Adrenal gland (tissue), 5 donors: ENCODE measurements around the gene FHIT.

ENCODE experiments used
- CTCF ChIP-seq, 6 experiments: fragments of 450-650 bp in 4 of 6; fragments of 200-600 bp in 2 of 6; sonication (generic) in 1 of 6; IDR thresholded peaks; 1 replicate in 5 of 6; 2 replicates in 1 of 6; pipeline versions ENCODE4 v1.5.1 to v1.8.0; 2016 to 2021; ENCODE audit warnings: antibody characterized with exemption in 6 of 6, mild to moderate bottlenecking in 2 of 6, moderate library complexity in 1 of 6
- POLR2A ChIP-seq, 2 donors: fragments of 450-650 bp; IDR thresholded peaks; one replicate each; pipeline ENCODE4 v1.6.1; 2017; ENCODE audit warnings: antibody characterized with exemption in 2 of 2, mild to moderate bottlenecking in 2 of 2, moderate library complexity in 1 of 2
- donor health status: DM: no; HTN: no; CAD: no.

DNA sequence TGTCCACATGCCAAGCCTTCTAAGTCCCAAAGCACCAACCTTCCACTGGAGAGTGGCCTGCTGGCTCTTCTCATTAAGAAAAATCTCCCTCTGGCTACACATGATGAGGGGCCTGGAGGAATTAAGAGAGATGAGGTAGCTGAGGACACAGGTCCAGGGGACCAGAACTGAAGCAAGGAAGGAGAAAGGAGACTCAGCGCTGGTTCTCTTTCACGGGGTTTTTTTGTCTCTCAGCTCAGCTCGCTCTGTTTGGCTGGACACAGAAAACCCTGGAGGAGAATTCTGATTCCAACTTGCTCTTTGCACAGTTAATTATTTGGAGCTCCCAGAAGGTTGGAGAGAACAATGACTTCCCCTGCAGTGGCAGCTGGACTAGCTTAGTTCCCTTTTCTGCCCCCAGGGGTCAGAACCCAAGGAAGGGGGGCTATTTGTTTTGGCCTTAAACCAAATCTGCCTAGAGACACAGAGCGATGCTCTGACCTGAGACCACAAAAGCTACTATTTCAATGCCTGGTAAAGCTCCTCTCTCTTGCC is 507.6 kb downstream of the FHIT start:
- TF ChIP-seq CTCF (IDR thresholded peaks at IDR 0.05), result no peak
- TF ChIP-seq POLR2A (IDR thresholded peaks at IDR 0.05), result no peak
